HCT116 (cell line): Measurements from ENCODE around the gene RBM12. TPM values are rescaled to one million over a fixed set of nuclear protein-coding genes. Genes with fewer than 3 reads are reported as not detected.

ENCODE experiments used
- ATAC-seq: fragments of 200-7000 bp; cut with Tn5 transposase; 2 replicates; pipeline ENCODE4 v1.9.1; 2020; ENCODE audit warnings: mild to moderate bottlenecking, moderate library complexity
- BruUV-seq: library from RNA; stranded (reverse); fragments of 400-500 nt; replicated peaks from 2 replicates; lab custom pipeline; 2021; lab: Mats Ljungman, UMichigan
- CTCF ChIA-PET: fragments of 300-600 bp; sonication (Branson Sonifier 250); formaldehyde crosslinking; loops from one replicate; lab custom pipeline; 2021; ENCODE audit warnings: antibody characterized with exemption; lab: Charles Lee
- POLR2A ChIA-PET: fragments of 300-600, 350-600 bp; sonication (Branson Sonifier 250); formaldehyde crosslinking; loops from one replicate; lab custom pipeline; 2021; ENCODE audit warnings: antibody characterized with exemption; lab: Charles Lee
- RAD21 ChIA-PET, 2 experiments: fragments of 300-600 bp; sonication (Branson Sonifier 250); formaldehyde crosslinking; loops; one replicate each; lab custom pipeline; 2023; ENCODE audit warnings: low total read pairs in 2 of 2; ENCODE audit not compliant: uncharacterized antibody in 2 of 2, unreplicated experiment in 2 of 2, low non-redundant PET in 1 of 2; lab: Charles Lee
- DNase-seq: peaks from one replicate; pipeline ENCODE4 v3.0.0-alpha.2; 2010; ENCODE audit warnings: low read depth, low spot score
- H2AFZ ChIP-seq: fragments of 200-600 bp; shearing (Covaris generic), sonication (generic); 2 replicates; pipeline ENCODE4 v1.6.1; 2017; ENCODE audit warnings: low read depth, mixed run types, mixed read lengths, antibody characterized with exemption, low read length; ENCODE audit not compliant: poor library complexity, severe bottlenecking
- H3K27ac ChIP-seq: 2 replicates; pipeline ENCODE4 v1.5.1; 2012; ENCODE audit warnings: low read depth, low read length
- H3K27me3 ChIP-seq: fragments of 200-600 bp; sonication (generic); 2 replicates; pipeline ENCODE4 v1.6.1; 2016; ENCODE audit warnings: mixed run types, low read length, mixed read lengths; ENCODE audit not compliant: insufficient read depth
- H3K36me3 ChIP-seq, 2 experiments: fragments of 200-500 bp in 1 of 2; fragments of 200-600 bp in 1 of 2; sonication (Bioruptor generic) in 1 of 2; sonication (generic) in 1 of 2; 2 replicates each; pipeline versions ENCODE4 v1.5.1 to v1.6.1; 2014 to 2016; ENCODE audit warnings: low read length in 2 of 2, inconsistent platforms in 1 of 2, mixed read lengths in 1 of 2, mixed run types in 1 of 2; ENCODE audit not compliant: insufficient read depth in 2 of 2, control insufficient read depth in 1 of 2
- H3K4me1 ChIP-seq, 2 experiments: fragments of 200-600 bp in 1 of 2; sonication (generic) in 1 of 2; 2 replicates each; pipeline versions ENCODE4 v1.5.1 to v1.6.1; 2012 to 2017; ENCODE audit warnings: low read length in 2 of 2, inconsistent platforms in 1 of 2, mild to moderate bottlenecking in 1 of 2, mixed read lengths in 1 of 2, mixed run types in 1 of 2, moderate library complexity in 1 of 2; ENCODE audit not compliant: insufficient read depth in 2 of 2, control insufficient read depth in 1 of 2
- H3K4me2 ChIP-seq: fragments of 200-600 bp; sonication (generic); 2 replicates; pipeline ENCODE4 v1.6.1; 2017; ENCODE audit warnings: mixed run types, low read length, mixed read lengths
- H3K4me3 ChIP-seq, 2 experiments: fragments of 200-600 bp in 1 of 2; sonication (generic) in 1 of 2; replicated peaks in 1 of 2; 2 replicates each; pipeline ENCODE4 v1.5.1; 2011 to 2016; ENCODE audit warnings: low read length in 2 of 2, control low read depth in 1 of 2, low read depth in 1 of 2, mild to moderate bottlenecking in 1 of 2, mixed read lengths in 1 of 2, mixed run types in 1 of 2
- H3K79me2 ChIP-seq: fragments of 200-600 bp; sonication (generic); 2 replicates; pipeline ENCODE4 v1.6.1; 2017; ENCODE audit warnings: mild to moderate bottlenecking, mixed run types, low read length, moderate library complexity, mixed read lengths; ENCODE audit not compliant: insufficient read depth
- H3K9ac ChIP-seq: fragments of 200-600 bp; sonication (generic); 2 replicates; pipeline ENCODE4 v1.6.1; 2016; ENCODE audit warnings: low read length, mixed read lengths
- H3K9me2 ChIP-seq: fragments of 200-600 bp; sonication (generic), shearing (Covaris generic); 2 replicates; pipeline ENCODE4 v1.6.1; 2017; ENCODE audit warnings: mixed run types, mild to moderate bottlenecking, moderate library complexity; ENCODE audit not compliant: insufficient read depth
- H3K9me3 ChIP-seq, 2 experiments: fragments of 200-500 bp in 1 of 2; fragments of 200-600 bp in 1 of 2; sonication (Bioruptor generic) in 1 of 2; sonication (generic) in 1 of 2; 2 replicates each; pipeline ENCODE4 v1.6.1; 2014 to 2017; ENCODE audit warnings: low read length in 2 of 2, mixed read lengths in 2 of 2, inconsistent platforms in 1 of 2, low read depth in 1 of 2, mild to moderate bottlenecking in 1 of 2, mixed run types in 1 of 2, moderate library complexity in 1 of 2; ENCODE audit not compliant: control insufficient read depth in 1 of 2, insufficient read depth in 1 of 2
- H4K20me1 ChIP-seq: fragments of 200-600 bp; sonication (generic), shearing (Covaris generic); 2 replicates; pipeline ENCODE4 v1.6.1; 2017; ENCODE audit warnings: mixed run types, mild to moderate bottlenecking, moderate library complexity; ENCODE audit not compliant: insufficient read depth
- ATF3 ChIP-seq: IDR thresholded peaks from 2 replicates; pipeline ENCODE4 v1.6.1; 2012
- CBX3 ChIP-seq: IDR thresholded peaks from 2 replicates; pipeline ENCODE4 v1.6.1; 2012; ENCODE audit warnings: low read depth
- EGR1 ChIP-seq: IDR thresholded peaks from 2 replicates; pipeline ENCODE4 v1.6.1; 2012; ENCODE audit warnings: low read depth
- ELF1 ChIP-seq: IDR thresholded peaks from 2 replicates; pipeline ENCODE4 v1.6.1; 2012; ENCODE audit warnings: low read depth, borderline replicate concordance
- EZH2phosphoT487 ChIP-seq: fragments of 200-600 bp; IDR thresholded peaks from 2 replicates; pipeline ENCODE4 v1.6.1; 2018; ENCODE audit warnings: antibody characterized with exemption, borderline replicate concordance
- POLR2A ChIP-seq: IDR thresholded peaks from 2 replicates; pipeline ENCODE4 v1.7.0; 2011; ENCODE audit warnings: borderline replicate concordance; ENCODE audit not compliant: insufficient read depth, insufficient read length; ENCODE audit errors: extremely low read depth
- RAD21 ChIP-seq: IDR thresholded peaks from 2 replicates; pipeline ENCODE4 v1.6.1; 2012; ENCODE audit warnings: low read depth, mild to moderate bottlenecking
- SIN3A ChIP-seq: IDR thresholded peaks from 2 replicates; pipeline ENCODE4 v1.6.1; 2012; ENCODE audit warnings: low read depth
- SP1 ChIP-seq: IDR thresholded peaks from 2 replicates; pipeline ENCODE4 v1.6.1; 2012; ENCODE audit warnings: low read depth
- SRF ChIP-seq: IDR thresholded peaks from 2 replicates; pipeline ENCODE4 v1.6.1; 2012; ENCODE audit warnings: low read depth
- TCF7L2 ChIP-seq: IDR thresholded peaks from 2 replicates; pipeline ENCODE4 v1.7.0; 2011; ENCODE audit warnings: borderline replicate concordance, inconsistent platforms; ENCODE audit not compliant: insufficient read depth, insufficient read length; ENCODE audit errors: extremely low read depth
- YY1 ChIP-seq: IDR thresholded peaks from 2 replicates; pipeline ENCODE4 v1.6.1; 2011; ENCODE audit warnings: low read length, low read depth, moderate library complexity, mild to moderate bottlenecking; ENCODE audit not compliant: insufficient replicate concordance; ENCODE audit errors: extremely low read depth
- ZNF274 ChIP-seq: fragments of 200-500 bp; sonication (Bioruptor generic); IDR thresholded peaks from 2 replicates; pipeline ENCODE4 v1.6.1; 2014; ENCODE audit warnings: mild to moderate bottlenecking, low read depth, low read length, inconsistent platforms
- intact Hi-C: fragments of 100-400 bp; cut with micrococcal nuclease; formaldehyde crosslinking; loops from 2 replicates; pipeline ENCODE4 v1.10.0; 2022
- total RNA-seq: library from RNA; stranded (reverse); gene quantifications from one replicate; pipeline ENCODE4 v1.2.1, GENCODE V29; 2021; ENCODE audit not compliant: unreplicated experiment
- TF ChIP-seq, protein P1 (sequence below): IDR thresholded peaks from 2 replicates; pipeline ENCODE4 v1.6.1; 2011; ENCODE audit warnings: mild to moderate bottlenecking, low read length, moderate library complexity; ENCODE audit not compliant: insufficient replicate concordance; ENCODE audit errors: extremely low read depth
- TF ChIP-seq, protein P2 (sequence below): IDR thresholded peaks from 2 replicates; pipeline ENCODE4 v1.6.1; 2012; ENCODE audit warnings: low read depth

RBM12 gene
- total RNA-seq, 1 experiment from 2014 or later = 110 TPM

- Histone ChIP-seq H3K36me3 (peaks cover 19 to 29% of the 10 kb centered on the region in 2 experiments; a peak in 3 of 4 replicates), H3K4me3 (no peak overlapping the region), H3K9ac (no peak overlapping the region), H2AFZ (no peak overlapping the region), H3K79me2 (no peaks in the 10 kb centered on the region), H3K27ac (no peak overlapping the region), H3K9me3 (no peaks in the 10 kb centered on the region), H4K20me1 (no peaks in the 10 kb centered on the region), H3K9me2 (no peaks in the 10 kb centered on the region), H3K27me3 (no peaks in the 10 kb centered on the region), H3K4me2 (no peak overlapping the region), H3K4me1 (no peaks in the 10 kb centered on the region)
- intact Hi-C loops = no loop called here
- RAD21 ChIA-PET = no interaction called here
- CTCF ChIA-PET = no interaction called here
- no peak for DNase-seq
- POLR2A ChIA-PET = no interaction called here
- no peak for ATAC-seq
- TF ChIP-seq, protein P1, sequence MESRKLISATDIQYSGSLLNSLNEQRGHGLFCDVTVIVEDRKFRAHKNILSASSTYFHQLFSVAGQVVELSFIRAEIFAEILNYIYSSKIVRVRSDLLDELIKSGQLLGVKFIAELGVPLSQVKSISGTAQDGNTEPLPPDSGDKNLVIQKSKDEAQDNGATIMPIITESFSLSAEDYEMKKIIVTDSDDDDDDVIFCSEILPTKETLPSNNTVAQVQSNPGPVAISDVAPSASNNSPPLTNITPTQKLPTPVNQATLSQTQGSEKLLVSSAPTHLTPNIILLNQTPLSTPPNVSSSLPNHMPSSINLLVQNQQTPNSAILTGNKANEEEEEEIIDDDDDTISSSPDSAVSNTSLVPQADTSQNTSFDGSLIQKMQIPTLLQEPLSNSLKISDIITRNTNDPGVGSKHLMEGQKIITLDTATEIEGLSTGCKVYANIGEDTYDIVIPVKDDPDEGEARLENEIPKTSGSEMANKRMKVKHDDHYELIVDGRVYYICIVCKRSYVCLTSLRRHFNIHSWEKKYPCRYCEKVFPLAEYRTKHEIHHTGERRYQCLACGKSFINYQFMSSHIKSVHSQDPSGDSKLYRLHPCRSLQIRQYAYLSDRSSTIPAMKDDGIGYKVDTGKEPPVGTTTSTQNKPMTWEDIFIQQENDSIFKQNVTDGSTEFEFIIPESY = no peak
- TF ChIP-seq YY1 (no peak), ZNF274 (no peak), EGR1 (no peak), SP1 (no peak), SIN3A (no peak), TCF7L2 (no peak), EZH2phosphoT487 (no peak), CBX3 (no peak), ELF1 (no peak), ATF3 (no peak), RAD21 (no peak), SRF (no peak), POLR2A (no peak)
- TF ChIP-seq, protein P2, sequence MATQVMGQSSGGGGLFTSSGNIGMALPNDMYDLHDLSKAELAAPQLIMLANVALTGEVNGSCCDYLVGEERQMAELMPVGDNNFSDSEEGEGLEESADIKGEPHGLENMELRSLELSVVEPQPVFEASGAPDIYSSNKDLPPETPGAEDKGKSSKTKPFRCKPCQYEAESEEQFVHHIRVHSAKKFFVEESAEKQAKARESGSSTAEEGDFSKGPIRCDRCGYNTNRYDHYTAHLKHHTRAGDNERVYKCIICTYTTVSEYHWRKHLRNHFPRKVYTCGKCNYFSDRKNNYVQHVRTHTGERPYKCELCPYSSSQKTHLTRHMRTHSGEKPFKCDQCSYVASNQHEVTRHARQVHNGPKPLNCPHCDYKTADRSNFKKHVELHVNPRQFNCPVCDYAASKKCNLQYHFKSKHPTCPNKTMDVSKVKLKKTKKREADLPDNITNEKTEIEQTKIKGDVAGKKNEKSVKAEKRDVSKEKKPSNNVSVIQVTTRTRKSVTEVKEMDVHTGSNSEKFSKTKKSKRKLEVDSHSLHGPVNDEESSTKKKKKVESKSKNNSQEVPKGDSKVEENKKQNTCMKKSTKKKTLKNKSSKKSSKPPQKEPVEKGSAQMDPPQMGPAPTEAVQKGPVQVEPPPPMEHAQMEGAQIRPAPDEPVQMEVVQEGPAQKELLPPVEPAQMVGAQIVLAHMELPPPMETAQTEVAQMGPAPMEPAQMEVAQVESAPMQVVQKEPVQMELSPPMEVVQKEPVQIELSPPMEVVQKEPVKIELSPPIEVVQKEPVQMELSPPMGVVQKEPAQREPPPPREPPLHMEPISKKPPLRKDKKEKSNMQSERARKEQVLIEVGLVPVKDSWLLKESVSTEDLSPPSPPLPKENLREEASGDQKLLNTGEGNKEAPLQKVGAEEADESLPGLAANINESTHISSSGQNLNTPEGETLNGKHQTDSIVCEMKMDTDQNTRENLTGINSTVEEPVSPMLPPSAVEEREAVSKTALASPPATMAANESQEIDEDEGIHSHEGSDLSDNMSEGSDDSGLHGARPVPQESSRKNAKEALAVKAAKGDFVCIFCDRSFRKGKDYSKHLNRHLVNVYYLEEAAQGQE = no peak
- no TSS peak for BruUV-seq
Observed at GRCh38 chr20:35673884-35674283, 9.2 kb upstream of the RBM12 start.
